Stimulated activated CD8-positive, alpha-beta memory T cell treated with anti-CD3 and anti-CD28 coated beads, Interleukin-15, amount 100 ng/mL, for 4 hours (primary cell): ENCODE data around the gene PRR7.

Experiments
- DNase-seq, 2 donors: peaks; one replicate each; pipeline ENCODE4 v3.0.0-alpha.2; 2020; ENCODE audit warnings: low read depth in 2 of 2

PRR7 gene

DNA sequence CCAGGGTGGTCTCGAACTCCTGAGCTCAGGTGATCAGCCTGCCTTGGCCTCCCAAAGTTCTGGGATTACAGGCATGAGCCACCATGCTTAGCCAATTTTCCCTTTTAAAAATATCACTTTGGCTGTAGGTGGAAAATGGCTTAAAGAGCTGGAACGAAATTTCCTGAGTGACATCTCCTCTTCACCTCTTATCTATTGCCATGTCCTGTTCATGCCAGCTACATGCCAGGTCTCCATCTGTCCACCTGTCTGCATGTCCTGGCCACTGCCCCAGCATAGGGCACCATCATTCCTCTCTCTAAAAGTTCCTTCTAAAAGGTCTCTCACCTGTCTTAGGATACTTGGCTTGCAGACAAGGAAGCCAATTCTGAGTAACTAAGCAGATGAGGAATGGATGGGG lies 22.9 kb upstream of the PRR7 start:
- no peak for DNase-seq

DNA sequence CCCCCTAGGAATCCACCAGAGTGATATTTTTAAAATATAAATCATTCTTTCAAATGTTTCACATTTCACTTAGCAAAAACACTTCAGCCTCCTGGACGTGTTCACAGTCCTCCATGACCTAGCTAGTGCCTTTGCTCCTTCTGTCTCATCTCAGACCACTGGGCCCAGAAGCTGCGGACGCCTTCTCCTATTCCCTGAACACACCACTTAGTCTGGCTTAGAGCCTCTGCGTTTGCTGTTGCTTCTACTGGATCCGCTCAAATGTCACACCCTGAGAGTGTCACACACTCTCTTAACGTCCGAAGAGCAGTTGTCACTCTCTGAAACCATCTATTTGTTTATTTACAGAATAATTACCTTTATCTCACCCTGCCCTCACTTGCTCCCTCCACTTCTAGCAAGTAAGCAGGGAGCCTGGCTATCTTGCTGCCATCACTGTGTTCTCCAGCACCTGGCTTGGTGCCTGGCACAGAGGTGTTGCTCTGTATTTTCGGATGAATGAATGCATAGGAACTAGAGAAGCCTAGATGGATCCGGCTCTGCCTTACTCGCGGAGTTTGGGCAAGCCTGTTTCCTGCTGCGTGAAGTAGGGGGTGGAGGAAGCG lies 21.3 kb upstream of the PRR7 start:
- no peak for DNase-seq

DNA sequence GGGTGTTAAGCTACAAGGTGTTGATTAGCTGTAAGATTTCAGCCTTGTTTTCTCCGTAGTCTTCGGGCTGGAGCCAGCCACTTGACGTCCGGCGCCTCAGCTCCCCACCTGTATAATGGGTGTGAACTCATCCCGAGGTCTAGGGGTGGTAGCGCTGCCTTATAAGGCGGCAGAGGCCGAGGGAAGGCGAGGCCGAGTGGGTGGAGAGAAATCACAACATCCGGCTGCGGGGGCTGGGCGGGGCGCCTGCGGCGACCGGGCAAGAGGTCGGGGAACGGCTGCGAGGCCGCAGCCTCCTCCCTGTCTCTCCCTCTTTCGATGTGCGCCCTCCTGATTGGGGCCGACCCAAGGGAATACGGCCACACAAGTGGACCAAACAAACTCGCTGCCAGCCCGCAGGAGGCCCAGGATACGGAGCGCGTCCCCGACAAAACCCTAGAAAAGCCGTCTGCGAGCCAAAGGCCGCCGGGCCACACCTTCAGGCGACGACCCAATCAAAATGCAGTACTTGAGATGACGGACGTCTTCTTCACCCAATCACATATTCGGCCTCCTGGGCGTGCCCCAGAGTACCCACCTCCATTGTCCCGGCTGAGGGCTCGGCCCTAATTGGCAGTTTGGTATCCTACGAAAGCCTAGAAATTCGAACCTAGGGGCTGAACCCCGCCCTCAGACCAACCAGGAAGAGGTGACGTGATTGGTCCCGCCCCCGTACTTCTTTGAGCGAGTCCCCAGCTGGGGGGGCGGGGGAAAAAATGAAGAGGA lies 20.6 kb upstream of the PRR7 start:
- peak; percentile 97 to 99 for DNase-seq

DNA sequence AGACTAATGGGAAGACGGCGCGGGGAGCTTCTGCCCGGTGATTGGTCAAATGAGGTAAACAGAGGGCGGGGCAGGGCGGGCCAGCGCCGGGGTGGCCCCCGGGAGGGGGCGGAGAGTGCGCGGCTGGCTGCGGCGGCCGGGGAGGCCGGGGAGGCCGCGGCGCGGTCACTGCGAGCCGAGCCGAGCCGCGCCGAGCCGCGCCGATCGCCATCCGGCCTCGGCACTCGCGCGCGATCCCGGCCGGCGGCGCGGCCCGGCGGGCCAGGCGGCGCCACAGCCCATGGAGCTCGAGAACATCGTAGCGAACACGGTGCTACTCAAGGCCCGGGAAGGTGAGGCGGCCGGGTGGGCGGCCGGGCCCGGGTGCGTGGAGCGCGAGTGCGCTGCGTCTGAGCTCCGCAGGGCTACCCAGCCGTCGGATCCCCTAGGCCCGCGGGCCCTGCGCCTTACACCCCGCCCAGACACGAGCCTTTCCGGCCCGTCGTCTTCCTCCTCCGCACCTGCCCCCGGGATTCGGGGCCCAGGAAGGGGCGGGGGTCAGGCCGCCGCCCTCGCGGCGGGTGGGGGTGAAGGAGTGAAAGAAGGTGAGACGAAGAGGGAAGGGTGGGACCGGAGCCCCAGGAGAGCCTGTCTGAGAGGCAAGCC lies 19.9 kb upstream of the PRR7 start, which contains the start of gene GRK6:
Gene GRK6, plus strand, starts transcription at position 111 of the 645 bp plus-strand sequence. Its CDS starts 170 bp downstream, at position 281.
- peak in 1 of 2 donors; percentile 45 for DNase-seq

DNA sequence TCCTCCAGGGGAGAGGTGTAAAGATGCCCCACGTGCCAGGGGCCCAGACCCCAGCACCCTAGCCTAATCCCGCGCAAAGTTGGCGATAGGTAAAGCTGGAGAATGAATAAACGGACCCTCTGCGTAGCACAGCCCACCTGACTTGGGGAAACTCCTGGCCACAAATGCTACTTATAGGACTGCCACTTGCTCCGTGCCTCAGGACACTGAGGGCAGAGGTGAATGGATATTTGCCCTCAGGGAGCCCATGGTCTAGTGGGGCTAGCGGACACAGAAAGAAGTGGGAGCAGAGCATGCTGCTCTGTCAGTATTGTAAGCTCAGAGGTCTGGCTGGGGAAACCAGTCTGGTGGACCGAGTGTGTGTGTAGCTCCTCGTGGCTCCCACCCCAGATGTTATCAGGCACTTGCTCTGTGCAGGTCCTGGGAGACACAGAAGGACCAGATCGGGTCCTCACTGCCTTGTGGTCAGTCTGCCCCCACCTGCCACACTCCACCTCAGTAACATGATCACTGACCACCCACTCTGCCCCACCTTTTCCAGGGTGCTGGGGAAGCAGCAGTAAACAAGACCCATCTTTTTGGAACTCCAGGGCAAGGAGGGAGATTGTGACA lies 19.3 kb upstream of the PRR7 start:
- no peak for DNase-seq

DNA sequence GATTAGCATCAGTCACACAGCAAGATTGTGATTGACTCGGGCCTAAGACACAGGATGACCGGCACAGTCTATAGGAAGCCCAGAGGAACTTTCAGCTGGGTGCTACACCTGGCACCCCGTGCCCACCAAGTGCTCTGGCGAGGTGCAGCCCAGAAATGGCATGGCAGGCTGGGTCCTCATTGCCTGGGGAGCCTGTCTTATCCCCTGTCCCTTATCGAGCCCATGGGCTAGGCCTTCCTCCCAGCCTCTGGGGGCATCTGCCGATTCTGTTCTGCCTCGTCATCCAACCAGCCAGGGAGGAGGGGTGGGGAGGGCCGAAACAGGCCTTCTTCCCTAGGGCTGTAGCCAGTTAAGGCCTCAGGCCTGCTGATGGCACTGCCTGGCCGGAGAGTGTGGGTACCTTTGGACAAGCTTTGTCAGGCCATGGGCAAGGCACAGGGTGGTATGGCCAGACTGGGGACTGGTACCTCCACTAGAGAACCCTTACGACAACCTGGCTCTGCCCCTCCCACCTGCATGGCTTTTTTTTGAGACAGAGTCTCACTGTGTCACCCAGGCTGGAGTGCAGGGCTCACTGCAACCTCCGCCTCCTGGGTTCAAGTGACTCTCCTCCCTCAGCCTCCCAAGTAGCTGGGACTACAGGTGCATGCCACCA lies 18.6 kb upstream of the PRR7 start:
- no peak for DNase-seq

DNA sequence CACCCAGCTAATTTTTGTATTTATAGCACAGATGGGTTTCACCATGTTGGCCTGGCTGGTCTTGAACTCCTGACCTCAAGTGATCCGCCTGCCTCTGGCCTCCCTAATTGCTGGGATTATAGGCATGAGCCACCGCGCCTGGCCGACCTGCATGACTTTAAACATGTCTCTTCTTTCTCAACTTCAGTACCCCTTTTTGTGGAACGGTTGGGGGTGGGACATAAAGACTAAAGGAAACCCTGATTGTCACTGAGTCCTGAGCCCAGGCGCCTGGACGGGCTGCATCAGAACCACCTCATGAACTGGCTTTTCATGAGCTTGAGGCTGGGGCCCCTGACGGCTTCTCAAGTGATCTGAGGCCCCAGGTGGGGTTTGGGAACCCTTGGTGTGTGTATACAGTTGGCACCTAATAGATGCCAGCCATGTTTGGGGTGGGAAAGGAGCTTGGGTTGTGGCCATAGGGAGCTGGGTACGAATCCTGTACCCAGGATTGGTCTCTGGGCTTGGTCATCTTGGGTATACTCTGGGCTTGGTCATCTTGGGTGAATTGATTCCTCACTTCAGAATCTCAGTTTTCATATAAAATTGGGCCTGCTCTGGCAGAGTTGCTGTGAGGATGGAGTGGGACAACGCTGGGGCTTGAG lies 17.9 kb upstream of the PRR7 start:
- no peak for DNase-seq

DNA sequence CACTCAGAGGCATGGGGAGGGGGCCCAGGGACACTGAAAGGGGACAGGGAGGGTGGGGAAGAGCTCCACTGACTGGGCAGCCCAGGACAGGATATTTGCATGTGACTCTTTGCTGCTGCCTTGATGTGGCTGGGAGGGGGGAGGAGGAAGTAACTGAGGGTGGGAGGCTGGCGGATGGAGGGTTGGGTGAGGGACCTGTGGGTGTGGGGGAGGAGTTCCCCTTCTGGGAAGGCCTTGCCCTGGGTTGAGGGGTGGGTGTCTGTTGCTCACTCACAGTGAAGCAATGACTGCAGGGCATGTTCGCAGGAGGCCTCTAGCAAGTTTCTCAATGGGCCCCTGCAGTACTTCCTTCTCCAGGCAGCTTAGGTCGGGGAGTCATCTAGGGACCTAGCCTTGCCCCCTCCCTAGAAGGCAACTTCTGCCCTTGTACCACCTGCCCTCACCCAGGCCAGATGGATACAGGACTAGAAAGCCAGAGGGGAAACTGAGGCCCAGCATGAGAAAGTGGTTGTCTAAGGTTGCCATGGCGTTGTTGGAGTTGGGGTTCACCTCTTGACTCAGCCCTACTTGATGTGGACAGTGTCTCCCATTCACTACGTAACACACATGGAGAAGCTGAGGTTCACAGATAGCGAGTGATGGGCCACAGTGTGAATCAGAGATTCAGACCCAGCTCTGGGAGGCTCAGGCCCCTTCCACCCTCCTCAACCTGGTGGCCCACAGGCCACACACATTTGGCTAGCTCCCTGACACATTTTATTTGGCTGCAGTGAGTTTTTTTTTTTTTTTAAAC lies 17.2 kb upstream of the PRR7 start:
- DNase-seq, result peak; percentile 80 to 90

DNA sequence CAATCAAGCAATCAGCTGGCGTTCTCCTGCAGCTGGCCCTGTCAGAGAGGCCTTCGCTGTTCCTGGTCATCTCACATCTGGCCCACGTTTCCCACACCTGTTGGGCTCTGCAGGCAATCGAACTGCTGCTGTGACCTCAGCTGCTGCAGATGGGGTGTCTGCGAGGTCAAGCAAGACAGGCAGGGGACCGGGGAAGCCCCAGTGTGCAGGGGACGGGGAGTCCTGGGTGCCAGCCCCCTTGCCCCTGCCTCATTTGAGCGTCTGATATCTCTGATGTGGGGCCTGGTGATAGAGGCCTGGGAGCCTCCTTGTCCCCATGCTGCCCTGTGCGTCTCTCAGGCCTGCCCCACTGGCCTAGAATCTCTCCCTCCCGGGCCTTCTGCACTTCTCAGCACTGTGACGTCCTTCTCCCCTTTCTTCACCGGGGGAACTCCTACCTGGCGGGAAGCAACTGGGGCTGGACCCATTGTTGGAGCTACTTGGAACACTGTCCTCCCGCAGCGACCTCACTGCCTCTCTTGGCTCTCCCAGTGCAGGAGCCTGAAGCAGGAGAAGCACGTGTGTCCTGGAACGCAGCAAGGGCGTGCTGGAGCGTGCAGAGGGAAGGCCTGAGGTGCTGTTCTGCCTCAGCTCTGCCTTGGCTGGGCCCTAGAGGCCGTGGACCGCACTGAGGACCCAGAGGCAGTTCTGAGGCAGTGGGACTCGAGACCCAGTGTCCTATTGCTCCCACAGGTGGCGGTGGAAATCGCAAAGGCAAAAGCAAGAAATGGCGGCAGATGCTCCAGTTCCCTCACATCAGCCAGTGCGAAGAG lies 16.3 kb upstream of the PRR7 start:
- no peak for DNase-seq

DNA sequence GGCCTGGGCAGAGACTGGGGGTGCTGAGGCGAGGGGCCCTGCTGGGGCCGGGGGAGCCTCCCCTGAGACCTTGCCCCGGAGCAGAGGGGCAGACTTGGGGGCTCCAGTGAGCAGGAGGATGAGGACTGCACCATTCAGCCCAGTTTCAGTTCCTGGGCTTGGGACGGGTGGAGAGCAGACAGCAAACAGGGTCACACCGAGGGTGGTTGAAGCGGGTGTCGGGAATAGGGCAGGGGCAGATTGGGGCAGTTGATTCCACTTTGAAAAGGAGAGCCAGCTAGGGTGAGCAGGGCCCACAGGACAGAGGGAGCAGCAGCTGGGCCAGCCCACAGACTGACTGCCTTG lies 15.7 kb upstream of the PRR7 start:
- no peak for DNase-seq

DNA sequence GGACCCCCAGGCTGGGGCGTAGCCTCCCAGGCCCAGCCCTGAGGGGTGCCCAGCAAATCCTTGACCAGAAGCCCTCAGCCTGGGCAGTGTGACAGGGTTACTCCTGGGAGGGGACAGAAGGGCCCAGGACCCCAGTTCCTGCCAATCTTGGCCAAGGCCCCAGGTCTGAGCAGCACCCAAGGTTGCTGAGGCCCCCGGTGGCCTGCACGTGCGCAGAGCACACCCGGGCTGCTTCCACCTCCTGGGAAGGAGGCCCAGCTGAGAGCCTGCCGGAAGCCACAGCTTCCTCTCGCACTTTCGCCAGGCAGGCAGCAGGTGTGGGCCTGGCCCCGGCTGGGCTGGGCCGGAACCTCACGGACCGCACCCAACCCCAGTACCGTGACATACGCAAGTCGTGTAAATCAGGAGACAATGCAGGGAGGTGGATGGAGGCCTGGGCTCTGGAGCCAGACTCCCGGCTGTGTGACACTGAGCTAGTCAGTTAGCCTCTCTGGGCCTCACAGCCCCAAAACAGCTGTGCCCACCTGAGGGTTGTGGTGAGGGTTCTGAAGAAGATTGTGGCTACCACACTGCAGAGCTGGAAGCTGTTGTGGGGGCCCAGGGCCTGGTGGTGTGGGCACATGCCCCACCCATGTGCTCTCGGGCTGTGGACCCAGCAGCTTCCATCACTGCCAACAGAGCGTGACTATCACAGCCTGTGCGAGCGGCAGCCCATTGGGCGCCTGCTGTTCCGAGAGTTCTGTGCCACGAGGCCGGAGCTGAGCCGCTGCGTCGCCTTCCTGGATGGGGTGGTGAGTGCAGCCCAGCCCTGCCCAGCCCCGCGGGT lies 15.1 kb upstream of the PRR7 start:
- no peak for DNase-seq

DNA sequence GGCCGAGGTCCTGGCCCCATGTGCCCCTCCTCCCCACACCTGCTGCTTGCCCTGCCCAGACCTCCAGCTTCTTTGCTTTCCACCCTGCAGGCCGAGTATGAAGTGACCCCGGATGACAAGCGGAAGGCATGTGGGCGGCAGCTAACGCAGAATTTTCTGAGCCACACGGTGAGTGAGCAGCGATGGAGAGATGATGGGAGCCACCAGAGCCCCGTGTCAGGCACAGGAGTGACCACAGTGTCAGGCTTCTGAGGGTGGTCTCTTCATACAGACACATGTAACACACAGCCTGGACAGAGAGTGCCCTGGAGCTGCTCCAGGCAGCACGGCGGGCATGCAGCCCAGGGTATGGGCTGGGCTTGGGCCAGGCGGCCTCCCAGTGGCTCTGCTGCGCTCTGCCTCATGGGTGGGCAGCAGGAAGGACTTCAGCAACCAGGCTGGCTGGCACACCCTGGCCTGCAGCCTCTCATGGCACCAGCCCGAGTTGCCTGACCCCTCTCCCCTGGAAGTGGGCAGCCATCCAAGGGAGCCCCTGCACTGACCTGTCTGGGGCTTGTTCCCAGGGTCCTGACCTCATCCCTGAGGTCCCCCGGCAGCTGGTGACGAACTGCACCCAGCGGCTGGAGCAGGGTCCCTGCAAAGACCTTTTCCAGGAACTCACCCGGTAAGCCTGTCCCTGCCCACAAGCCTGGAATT lies 14.3 kb upstream of the PRR7 start:
- DNase-seq, result no peak

DNA sequence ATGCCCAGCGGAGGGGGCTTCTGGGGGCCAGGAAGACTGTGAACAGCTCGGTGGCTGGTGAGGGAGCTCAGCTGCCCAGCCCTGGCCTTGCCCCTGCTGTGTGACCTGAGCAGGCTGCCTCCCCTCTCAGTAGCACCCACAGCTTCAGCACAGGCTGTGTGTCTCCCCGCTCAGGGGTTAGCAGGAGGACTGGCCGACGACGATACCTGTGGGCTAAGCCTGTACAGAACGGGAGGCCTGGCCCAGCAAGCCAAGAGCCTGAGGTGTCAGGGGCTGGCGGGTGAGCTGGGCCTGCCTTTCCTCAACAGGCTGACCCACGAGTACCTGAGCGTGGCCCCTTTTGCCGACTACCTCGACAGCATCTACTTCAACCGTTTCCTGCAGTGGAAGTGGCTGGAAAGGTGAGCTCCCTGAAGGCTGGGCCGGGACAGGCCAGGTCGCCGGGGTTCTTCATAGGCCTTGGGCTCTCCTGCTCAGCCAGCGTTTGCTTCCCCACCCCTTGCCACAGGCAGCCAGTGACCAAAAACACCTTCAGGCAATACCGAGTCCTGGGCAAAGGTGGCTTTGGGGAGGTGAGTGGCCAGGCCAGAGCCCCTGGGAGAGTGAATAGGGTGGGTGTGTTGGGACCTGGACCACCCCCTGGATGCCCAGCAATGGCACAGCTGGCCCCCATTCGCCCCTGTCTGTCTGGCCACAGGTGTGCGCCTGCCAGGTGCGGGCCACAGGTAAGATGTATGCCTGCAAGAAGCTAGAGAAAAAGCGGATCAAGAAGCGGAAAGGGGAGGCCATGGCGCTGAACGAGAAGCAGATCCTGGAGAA lies 13.6 kb upstream of the PRR7 start:
- DNase-seq, result no peak

DNA sequence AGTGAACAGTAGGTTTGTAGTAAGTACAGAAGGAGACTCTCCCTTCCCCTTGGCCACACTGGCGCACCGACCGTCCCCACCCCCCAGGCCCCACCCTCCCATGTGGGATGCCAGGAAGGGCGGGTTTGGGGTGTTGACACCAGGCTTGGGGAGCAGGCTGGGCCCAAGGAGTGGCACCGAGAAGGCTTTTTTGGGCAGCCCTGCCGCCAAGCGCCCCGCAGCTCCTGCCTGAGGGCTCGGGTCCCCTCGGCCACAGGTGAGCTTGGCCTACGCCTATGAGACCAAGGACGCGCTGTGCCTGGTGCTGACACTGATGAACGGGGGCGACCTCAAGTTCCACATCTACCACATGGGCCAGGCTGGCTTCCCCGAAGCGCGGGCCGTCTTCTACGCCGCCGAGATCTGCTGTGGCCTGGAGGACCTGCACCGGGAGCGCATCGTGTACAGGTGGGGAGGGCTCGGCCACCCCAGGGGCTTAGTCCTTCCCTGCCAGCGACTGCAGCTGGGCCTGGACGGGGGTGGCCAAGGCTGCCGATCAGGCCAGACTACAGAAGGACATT lies 12.9 kb upstream of the PRR7 start:
- DNase-seq, result no peak

DNA sequence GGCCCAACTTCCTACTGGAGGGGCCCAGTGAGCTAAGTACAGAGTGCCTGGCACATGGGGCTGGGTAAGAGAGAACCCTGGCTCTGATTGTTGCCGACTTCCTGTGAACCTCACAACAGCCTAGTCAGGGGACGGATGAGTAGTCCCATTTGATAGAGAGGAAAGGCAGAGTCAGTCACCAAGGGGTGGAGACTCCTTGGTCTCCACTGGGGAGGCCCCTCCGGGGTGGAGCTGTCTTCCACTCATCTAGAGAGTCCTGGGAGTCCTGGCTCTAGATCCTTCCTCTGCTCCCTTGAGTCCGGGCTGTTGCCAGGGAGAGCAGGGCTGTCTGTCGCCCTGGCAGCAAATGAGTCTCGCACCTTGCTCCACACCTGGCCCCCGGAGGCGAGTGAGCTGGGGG lies 12.2 kb upstream of the PRR7 start:
- no peak for DNase-seq

DNA sequence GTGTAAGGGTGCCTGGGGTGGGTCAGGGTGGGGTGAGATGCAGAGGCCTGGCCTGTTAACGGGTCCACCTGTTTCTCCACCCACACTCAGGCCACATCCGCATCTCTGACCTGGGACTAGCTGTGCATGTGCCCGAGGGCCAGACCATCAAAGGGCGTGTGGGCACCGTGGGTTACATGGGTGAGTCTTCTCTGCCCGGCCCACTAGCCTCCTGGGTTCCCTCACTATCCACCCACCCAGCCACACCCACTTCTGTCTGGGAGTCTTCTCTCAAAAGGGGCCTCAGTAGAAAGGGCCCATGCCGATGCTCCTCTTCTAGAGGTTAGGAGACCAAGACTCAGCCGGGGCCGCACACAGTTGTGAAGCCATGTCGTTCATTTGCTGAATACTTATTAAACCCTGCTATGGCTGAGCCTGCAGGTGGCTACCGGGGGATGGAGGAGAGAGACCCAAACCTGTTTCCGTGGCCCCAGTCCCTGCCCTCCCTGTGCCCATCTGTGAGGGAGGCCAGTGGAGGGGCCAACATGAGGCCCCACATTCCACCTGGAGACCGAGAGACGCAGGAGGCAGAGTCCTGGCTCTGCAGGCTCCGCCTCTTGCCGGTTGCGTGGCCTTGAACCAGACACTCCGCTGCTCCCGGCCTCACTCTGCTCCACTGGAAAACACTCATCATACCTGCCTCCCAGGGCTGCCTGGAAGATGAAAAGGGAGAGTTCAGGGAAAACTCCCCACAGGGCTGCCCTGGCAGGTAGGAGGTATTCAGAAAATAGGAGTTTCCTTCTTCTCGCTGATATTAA lies 11.5 kb upstream of the PRR7 start:
- DNase-seq, result no peak
